HG03045 (cell line): ENCODE data around the gene RHOH.

Source experiments
- ATAC-seq: cut with Tn5 transposase; IDR thresholded peaks from one replicate; pipeline ENCODE4 v1.9.1; 2021; ENCODE audit warnings: mild to moderate bottlenecking, moderate library complexity; ENCODE audit not compliant: unreplicated experiment

The RHOH gene

DNA sequence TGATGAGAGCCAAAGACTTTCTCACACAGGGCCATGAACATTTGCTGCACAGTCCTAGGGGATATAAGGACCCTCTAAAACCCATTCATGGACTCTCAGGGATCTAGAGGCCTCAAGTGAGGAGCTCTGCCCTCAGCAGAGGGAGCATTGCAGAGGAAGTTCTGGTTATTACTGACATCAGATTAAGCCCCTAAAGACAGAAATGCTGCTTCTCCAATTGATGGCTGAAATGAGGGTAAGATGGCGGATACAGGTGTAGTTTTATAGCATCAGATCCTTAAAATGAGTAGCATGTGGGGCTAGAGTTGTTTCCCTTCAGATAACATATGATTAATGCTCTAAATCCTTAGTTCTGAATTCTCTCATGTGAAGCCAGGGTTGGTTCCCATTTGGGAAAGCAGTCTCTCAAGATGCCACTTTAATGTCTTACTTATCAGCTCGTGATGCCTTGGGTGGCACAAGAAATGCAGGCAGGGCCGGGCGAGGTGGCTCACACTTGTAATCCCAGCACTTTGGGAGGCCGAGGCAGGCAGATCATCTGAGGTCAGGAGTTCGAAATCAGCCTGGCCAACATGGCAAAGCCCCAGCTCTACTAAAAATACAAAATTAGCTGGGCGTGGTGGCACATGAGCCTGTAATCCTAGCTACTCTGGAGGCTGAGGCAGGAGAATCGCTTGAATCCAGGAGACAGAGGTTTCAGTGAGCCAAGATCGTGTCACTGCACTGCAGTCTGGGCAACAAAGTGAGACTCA lies 7.9 kb downstream of the RHOH start:
- ATAC-seq: no peak

DNA sequence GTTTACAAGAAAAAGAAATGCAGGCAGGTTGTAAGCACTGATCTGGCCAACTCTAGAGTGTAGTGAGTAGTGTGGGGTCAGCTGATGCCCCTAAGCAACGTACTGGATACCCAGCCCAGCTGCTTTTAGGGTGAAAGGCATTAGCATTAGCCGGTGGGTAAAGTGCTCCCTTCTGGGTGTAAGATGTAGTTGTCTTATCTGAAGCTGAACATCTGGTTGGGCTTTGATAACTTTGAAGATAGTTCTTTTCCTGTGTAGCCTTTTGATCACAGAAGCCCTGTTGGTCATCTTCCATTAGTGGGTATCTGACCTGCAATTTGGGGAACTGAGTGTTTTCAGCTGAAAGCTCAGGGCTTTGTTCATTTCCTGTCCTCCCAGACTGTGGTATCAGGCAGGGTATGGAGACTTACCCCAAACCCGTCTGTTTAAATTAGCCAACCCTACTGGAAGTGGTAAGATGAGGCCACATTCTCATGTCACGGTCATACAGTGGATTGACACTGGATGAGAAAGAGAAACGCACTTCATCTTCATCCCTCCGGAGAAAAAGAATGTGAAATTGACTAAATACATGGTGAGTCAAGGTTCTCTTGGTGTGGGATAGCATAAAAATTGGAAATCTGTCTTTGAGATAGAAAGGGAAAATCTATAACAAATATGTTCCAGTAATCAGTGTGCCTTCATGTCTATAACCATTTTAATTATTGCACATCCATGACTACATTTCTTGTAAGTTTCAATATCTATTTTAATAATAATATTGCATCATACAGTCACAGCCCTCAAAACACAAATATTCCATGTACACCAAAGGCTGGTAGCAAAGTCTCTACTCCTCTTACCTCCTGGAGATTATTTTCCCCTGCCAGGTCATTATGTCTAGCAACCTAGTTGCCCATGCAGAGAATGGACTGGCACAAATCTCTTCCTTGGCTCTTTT lies 8.7 kb downstream of the RHOH start:
- ATAC-seq: peak; percentile 45

DNA sequence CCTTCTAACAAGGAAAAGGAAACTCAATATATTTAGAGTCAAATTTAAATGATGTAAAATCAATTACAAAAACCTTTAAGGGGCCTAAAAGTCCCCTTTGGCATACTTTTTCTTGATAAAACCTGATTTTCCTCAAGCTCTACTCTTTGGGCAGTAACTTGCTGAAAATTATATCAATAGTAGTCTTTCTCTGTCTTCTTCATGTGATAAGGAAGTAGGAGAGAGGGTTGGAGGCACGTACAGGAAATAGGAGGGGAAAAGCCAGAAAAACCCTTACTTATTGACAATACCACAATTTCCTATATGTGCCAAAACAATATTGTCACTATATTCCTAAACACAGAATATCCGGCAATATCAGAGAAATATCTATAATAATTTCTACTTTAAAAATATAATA lies 9.6 kb downstream of the RHOH start:
- no peak for ATAC-seq

DNA sequence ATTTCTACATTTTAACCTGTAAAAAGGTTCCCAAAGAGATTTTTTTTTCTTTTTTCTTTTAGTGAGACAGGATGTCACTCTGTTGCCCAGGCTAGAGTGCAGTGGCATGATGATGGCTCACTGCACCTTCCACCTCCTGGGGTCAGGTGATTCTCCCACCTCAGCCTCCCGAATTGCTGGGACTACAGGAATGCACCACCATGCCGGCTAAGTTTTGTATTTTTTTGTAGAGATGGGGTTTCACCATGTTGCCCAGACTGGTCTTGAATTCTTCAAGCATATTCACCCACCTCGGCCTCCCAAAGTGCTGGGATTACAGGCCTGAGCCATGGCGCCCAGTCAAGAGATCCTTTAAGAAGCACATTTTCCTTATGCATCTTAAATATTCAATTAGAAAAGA lies 12.6 kb downstream of the RHOH start:
- no peak for ATAC-seq

DNA sequence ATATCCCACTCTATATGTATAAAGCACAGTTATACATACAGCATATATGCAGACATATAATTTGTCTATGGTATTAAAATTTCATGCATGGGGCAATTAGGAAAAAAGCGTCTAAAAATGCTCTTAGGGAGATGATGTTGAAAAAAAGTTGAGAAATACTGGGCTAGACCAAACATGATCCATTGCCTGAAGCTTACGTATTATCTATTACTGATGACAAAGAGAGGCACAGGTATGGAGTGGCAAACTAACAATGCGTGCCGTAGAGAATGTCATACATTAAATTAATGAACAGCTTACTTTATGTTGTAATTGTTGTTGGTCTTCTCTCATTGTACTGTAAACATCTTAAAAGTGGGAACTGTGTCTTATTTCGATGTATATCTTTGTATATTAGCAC lies 13.9 kb downstream of the RHOH start:
- no peak for ATAC-seq

DNA sequence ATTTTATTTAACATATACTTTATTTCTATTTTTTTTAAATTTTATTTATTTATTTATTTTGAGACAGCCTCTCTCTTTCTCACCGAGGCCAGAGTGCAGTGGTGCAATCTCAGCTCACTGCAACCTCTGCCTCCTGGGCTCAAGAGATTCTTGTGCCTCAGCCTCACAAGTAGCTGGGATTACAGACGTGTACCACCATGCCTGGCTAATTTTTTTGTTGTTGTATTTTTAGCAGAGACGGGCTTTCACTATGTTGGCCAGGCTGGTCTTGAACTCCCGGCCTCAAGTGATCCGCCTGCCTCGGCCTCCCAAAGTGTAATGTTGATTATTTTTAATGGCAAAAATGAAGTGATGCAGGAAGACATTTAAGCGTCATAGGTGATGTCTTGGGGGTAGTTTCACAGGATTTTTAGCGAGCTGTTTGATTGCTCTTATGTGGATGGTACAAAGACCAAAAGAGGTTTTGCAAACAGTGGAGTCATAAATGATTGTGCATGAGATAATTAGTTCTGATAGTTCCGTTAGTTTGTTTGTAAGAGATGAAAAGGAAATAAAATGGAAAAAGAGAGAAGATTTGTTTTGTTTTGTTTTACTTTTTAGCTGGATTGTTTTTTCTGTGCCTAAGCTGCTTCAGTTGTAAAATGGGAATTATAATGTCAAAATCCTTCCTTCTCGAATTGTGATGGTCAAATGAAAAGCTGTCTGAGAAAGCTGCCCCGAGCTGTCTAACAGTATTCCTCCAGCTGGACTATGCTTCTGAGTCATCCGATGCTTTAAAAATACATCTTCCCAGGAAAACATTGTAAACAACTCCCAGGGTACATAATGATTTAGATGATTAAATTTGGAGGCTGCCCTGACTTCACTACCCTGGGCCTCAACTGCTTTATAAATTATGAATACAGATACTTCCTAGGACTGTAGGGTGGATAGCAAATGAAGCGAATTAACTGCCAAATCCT lies 14.7 kb downstream of the RHOH start:
- no peak for ATAC-seq

DNA sequence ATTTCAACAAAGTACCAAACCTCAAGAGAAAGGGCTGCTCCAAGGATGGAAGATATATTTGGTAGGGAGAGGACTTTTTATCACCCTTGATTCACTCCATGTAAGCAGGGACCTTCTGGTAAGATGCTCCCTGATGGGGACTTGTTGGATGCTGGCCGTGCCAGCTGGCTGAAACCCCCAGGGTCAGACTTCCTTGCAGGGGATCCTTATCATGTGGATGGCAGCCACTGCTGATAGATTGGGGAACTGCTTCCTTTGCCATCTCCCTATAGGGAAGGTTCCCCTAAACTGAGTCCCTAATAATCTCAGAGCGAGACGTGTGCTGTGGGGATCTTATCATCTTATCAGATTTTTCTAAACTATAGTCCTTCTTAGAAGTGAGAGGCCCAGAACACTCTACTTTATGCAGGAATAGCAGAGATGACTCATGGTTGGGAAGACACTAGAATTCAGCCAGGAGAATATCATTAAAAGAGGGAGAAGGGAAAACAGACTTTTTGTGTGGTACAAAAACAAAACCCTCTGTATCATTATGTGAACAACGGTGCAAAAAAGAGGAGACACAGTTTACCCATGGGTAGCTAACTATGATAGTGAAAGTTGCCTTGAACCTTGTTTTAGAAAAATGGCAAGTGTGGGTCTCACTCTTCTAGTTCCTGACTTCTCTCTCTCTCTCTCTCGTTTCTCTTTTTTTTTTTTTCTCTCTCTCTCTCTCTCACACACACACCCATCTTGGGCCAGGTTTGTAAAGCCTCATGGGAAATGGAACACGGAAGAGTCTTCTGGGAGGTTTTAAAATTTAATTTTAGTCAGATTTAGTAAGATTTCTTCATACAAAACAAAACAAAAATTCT lies 16.1 kb downstream of the RHOH start:
- ATAC-seq: no peak

DNA sequence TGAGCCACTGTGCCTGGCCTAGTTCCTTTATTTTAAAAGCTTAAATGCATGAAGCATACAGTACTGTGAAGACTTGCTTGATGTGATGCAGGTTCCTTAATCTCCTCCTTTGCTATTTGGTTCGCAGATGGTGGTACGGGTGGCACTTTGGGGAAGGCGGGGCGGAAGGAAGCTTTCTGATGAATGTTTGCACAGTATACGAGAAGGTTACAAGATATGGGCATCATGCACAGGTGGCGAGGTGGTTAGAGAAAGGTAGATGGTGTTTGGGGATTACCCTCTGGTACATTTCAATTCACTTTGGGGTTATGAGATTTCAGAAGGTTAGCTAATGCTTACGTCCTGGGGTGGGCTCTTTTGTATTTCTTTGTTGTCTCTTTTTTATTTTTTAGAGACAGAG lies 17.2 kb downstream of the RHOH start:
- ATAC-seq: no peak

DNA sequence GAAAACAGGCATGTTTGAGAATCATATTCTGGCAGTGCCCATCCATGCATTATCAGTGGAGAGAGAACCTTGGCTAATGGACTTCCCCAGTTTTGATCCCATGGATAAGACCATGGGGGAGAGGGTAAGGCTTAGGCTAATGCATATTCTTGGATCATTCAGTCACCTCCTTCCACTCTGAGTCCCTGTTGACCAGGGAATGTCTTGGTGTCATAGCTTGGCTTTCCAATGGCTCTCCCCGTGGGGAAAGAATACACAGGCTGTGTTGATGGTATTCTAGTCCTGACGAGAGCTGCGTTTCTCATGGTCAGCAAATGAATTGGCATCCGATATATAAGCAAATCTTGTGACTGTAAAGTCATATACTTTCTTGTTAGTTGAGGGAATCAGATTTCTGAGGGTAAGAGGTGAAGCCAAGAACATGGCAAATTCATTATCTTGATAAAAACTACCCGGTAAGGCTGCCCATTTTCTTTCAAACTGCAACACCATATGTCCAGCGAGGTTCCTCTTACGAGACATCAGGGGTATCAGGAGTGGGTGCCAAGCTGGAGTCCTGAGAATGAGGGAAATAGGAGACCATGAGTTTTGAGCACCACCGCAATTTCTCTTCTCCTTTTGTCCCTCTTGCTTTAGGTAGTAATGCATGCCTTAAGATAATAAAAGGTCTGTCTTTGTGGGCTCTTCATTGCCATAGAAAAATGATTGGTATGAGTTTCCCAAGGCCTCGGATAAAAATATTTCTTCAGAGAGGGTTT lies 18.0 kb downstream of the RHOH start:
- ATAC-seq: no peak

DNA sequence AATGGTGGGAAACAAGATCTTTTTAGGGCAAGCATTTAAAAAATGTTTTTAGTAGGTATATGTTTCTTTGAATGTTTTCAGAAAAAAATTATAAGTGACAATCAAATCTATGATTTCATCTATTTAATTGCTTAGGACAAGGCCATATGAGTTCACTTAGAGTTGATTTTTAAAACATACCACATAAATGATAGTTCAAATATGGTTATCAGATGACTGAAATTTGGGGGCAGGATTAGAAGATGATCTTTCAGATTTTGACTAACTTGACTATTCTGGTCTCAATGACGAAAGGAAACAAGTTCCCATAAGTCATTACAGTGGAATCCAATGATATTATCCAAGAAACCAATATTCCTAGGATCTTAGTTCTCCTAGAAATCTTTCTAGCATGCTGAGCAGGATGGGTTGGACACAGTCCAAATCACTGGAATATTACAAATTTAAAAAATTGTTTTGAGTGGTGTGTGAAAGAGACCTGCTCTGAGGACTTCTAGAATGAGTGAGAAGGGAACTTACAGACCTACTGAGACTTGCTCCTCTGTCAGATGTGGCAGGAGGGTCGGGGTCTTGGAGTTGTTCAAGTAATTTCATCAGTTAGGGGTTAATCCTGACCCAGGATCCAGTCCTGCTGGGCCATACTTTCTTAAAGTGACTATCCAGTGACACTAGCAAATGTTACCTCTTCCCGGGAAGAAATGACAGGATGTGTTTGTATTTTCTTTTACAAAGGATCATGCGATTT lies 20.0 kb downstream of the RHOH start:
- no peak for ATAC-seq

DNA sequence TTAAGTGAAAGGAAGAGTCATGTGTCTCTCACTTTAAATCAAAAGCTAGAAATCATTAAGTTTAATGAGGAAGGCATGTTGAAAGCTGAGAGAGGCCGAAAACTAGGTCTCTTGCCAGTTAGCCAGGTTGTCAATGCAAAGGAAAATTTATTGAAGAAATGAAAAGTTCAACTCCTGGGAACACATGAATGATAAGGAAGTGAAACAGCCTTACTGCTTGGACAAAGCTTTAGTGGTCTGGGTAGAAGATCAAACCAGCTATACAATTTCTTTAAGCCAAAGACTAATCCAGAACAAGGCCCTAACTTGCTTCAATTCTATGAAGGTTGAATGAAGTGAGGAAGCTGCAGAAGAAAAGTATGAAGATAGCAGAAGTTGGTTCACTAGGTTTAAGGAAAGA lies 24.9 kb downstream of the RHOH start:
- ATAC-seq: no peak

DNA sequence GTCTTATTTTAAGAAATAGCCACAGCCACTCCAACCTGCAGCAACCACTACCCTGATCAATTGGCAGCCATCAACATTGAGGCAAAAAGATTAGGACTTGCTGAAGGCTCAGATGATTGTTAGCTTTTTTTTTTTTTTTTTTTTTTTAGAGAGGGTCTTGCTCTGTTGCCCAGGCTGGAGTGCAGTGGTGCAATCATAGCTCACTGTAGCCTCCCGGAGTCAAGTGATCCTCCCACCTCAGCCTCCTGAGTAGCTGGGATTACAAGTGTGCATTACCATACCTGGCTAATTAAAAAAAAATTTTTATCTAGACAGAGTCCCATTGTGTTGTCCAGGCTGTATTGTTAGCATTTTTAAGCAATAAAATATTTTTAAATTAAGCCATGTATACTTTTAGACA lies 26.5 kb downstream of the RHOH start:
- no peak for ATAC-seq

DNA sequence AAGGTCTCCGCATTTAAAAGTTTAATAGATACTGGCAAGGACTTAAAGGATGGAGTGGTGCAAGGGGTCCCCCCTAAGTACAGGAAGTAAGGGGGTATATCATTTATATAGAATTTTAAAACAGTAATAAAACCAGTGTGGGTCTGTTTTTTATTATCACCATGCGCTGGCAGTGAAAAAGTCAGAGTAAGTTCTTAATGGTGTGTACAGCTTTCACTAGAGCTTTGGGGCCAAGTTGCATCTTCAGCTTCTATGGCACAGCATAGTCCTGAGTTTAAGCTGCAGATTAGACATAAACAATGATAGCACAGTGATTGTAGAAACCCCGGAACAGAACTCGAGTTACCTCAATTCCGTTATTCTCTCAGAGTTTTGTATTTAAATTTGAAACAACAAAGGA lies 27.6 kb downstream of the RHOH start:
- no peak for ATAC-seq

DNA sequence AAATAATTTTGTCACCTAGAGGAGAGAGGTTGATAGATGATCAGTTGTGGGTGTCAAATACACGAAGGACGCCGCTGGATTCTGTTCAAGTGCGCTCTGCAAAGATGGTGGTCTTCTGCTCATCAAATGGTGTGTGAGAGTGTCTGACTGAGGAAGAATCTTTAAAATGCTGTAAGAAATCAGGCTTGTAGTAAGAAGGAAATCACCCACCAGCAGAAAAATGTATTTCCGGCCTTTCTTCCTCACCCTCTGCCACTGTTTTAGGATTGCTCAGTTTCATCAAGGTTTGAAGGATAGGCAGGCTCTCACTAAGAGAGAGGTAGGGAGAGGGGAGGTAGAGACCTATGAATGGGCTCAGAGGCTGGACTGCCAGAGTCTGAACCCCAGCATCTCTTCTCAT lies 28.7 kb downstream of the RHOH start:
- ATAC-seq: no peak

DNA sequence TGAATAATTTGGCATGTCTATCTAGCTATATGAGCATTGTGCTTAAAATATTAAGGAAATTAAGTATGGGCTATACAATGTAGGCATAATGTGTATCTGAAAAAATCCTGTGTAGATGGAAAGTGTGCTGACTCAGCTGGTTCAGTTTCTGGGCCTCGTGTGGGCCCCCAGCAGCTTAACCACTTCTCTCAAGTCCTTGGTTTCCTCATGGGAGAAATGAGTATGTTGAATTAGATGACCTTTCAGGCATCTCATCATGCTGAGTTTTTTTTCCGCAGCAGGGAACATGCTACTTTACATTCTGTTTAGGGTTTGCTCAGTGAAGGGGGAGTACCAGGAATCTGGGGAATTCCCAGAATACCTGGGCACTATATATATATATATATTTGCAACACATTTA lies 30.5 kb downstream of the RHOH start:
- ATAC-seq: peak; percentile 63

DNA sequence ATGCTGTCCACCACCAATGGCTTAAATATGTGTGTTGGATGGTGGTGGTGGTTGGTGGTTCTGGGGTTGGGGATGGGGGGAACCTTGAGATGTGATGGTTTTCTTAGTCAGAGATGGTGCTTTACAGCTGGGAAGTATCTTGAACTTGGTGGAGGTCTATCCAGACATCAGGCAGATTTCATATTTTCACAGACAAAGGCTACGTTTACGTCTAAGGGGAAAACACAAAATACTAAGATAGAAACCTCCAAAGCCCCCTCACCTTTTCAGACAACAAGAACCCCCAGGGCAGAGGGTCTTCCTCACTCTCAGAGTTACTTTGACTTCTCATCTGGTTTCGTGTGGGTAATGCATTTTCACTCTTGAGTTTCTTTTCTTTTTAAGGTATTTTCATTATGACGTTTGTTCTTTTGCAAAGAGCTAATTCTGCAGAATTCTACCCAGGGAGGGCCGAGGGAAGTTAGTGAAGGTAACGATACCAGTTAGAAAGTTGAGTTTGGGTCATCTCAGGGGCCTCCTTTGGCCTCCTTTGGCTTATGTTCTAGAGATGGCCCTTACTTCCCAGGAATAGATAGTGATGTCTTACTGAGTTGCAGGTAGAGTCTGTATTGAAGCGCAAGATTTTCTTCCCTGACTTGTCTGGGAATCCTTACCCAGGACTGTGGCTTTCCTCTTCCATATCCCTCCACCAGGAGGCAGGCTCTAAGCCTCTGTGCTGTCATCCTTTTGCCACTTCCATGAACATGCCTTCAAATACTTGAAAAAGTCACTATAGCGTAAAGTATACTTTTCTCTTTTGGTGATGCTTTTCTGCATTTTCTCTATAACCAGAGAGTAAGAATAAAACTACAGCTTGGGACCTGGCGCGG lies 31.9 kb downstream of the RHOH start:
- peak; percentile 52 for ATAC-seq

DNA sequence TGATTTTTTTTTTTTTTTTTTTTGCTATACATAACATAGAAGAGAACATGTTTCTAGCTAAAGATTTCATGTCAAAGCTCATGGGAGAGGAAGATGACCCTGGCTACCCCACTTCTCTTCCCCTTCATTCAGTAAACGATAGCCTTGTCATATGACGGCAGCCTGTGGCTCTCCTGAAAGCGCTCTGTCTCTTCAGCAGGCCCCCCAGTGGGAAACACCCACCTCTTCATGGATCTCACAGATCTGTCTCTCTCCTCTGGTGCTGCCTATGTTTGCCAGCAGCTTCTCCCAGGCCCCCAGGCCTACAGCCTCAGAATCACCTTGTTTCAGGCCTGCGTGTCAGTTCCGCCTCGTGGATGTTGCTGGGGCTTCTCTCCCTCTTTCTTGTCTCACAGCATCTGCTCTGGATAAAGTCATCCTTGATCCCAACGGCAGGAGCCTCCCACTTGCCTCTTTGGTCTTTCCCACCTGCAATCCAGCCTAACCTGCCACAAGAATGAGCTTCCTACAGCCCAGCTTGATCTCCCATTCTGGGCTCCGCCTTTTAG lies 34.6 kb downstream of the RHOH start:
- ATAC-seq: no peak
